Lower leg skin (tissue), 4 donors: ENCODE measurements around the gene SCIN. TPM values are rescaled to one million over a fixed set of nuclear protein-coding genes. Genes with fewer than 3 reads are reported as not detected.

Experiments
- DNase-seq, 2 donors: peaks; one replicate each; pipeline ENCODE4 v3.0.0-alpha.2; 2019; ENCODE audit warnings: low spot score in 2 of 2
- H3K4me3 ChIP-seq: fragments of 200-600 bp; sonication (generic); 2 replicates; pipeline ENCODE4 v1.5.1; 2017; ENCODE audit warnings: mild to moderate bottlenecking, low read depth; ENCODE audit not compliant: poor library complexity, severe bottlenecking
- CTCF ChIP-seq, 3 donors: fragments of 450-650 bp; IDR thresholded peaks; one replicate each; pipeline ENCODE4 v1.5.1; 2016; ENCODE audit warnings: antibody characterized with exemption in 3 of 3, mild to moderate bottlenecking in 3 of 3, moderate library complexity in 2 of 3
- POLR2A ChIP-seq, 2 donors: fragments of 450-650 bp; IDR thresholded peaks; one replicate each; pipeline ENCODE4 v1.6.1; 2016 to 2017; ENCODE audit warnings: antibody characterized with exemption in 2 of 2, mild to moderate bottlenecking in 1 of 2, moderate library complexity in 1 of 2
- WGBS, 2 donors: methylation state at CpG; one replicate each; pipeline ENCODE4 v1.1.5; 2018; 5-methylcytosine and 5-hydroxymethylcytosine counted together
- intact Hi-C: fragments of 100-400 bp; cut with DNase I; formaldehyde crosslinking; loops from one replicate; pipeline ENCODE4 v1.15.0; 2023; ENCODE audit warnings: low total_unique reads
- total RNA-seq, 4 donors: library from RNA; depleted of rRNA; stranded (reverse); fragments of >200 nt; gene quantifications; one replicate each; pipeline ENCODE4 v1.1.0, GENCODE V29; 2016

The SCIN gene
- total RNA-seq, 4 donors from 2014 or later: 3.1 to 6.6 (median 5.8) TPM

- no peak for DNase-seq
- intact Hi-C loops: loop anchor here (5.0 kb wide), 1 partner anchor 881 kb away; no protein-coding TSS in a partner anchor
- whole genome bisulfite sequencing, 2 donors: 83 to 94% methylated on average over 1 of the region's 1 CpG
- no peak overlapping the region for H3K4me3 ChIP-seq
- TF ChIP-seq CTCF (IDR thresholded peaks at IDR 0.05) (no peak), POLR2A (IDR thresholded peaks at IDR 0.05) (no peak)
Observed at GRCh38 chr7:12583176-12583575, 12.7 kb downstream of the SCIN start.

DNA sequence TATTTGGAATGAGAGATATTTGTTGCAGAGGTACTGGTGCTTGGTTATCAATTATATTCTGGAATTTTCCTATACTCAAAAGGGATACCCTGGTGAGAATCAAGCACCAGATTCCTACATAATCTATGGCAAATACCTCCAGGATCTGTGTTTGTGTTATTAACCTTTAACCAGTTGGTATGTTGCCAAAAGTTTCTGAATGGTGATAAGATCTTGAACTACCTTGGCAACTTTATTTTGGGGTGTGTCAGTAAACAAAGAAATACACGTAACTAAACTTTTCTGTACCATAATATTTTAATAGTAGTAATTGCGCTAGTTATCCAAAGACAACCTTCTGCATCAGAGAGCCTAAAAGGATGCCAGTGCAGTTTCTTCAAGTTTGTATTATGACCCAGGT lies 13.4 kb downstream of the SCIN start:
- no peak for DNase-seq
- WGBS, 2 donors: 56 to 64% methylated on average over 2 of the region's 2 CpGs
- intact Hi-C loops: loop anchor here (5.0 kb wide), 1 partner anchor 882 kb away; no protein-coding TSS in a partner anchor
- TF ChIP-seq POLR2A (IDR thresholded peaks at IDR 0.05) (no peak), CTCF (IDR thresholded peaks at IDR 0.05) (no peak)
- H3K4me3 ChIP-seq: no peak overlapping the region

GRCh38 chr7:12584930-12585329 lies 14.4 kb downstream of the SCIN start:
- DNase-seq: peak in 1 of 2 donors; percentile 41
- TF ChIP-seq CTCF (IDR thresholded peaks at IDR 0.05) (no peak), POLR2A (IDR thresholded peaks at IDR 0.05) (no peak)
- WGBS, 2 donors: 69 to 75% methylated on average over 7 of the region's 7 CpGs
- intact Hi-C loops: loop anchor here (5.0 kb wide), 1 partner anchor 883 kb away; no protein-coding TSS in a partner anchor
- no peak overlapping the region for H3K4me3 ChIP-seq

GRCh38 chr7:12586271-12586670 lies 15.8 kb downstream of the SCIN start:
- H3K4me3 ChIP-seq: no peak overlapping the region
- WGBS, 2 donors: 80 to 91% methylated on average over 4 of the region's 4 CpGs
- TF ChIP-seq CTCF (IDR thresholded peaks at IDR 0.05): no peak
- TF ChIP-seq POLR2A (IDR thresholded peaks at IDR 0.05): no peak
- DNase-seq: no peak
- intact Hi-C loops: no loop called here

- no peak overlapping the region for H3K4me3 ChIP-seq
- WGBS, 2 donors: 96 to 97% methylated on average over 9 to 11 of the region's 11 CpGs
- TF ChIP-seq POLR2A (IDR thresholded peaks at IDR 0.05): no peak
- no peak for TF ChIP-seq CTCF (IDR thresholded peaks at IDR 0.05)
- intact Hi-C loops: no loop called here
- no peak for DNase-seq
Observed at GRCh38 chr7:12588259-12588904, 17.9 kb downstream of the SCIN start.

DNA sequence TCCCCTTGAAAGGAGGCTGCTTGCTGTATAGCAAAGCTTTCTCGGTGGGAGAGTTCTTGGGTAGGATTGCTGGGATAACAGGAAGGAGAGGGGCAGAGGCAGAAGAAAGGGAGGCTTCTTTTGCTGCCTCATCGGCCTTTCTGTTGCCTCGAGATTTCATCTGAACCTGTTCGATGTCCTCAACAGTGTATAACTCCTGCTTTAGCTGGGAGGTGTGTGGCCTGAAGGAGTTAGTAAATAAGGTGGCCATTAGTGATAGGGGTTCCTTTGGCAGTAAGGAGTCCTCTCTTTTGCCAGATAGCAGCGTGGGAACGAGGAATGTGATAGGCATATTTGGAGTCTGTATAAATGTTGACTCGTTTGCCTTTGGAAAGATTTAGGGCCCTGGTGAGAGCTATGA lies 20.0 kb downstream of the SCIN start:
- no peak overlapping the region for H3K4me3 ChIP-seq
- TF ChIP-seq CTCF (IDR thresholded peaks at IDR 0.05) (no peak), POLR2A (IDR thresholded peaks at IDR 0.05) (no peak)
- DNase-seq: no peak
- 86 to 93% methylated on average over 7 of the region's 7 CpGs for WGBS, 2 donors
- intact Hi-C loops: no loop called here
